GM18867 (cell line): ENCODE data around the gene STRIP2.

Source experiments
- ATAC-seq: cut with Tn5 transposase; IDR thresholded peaks from one replicate; pipeline ENCODE4 v1.9.1; 2021; ENCODE audit warnings: mild to moderate bottlenecking, moderate library complexity; ENCODE audit not compliant: unreplicated experiment

STRIP2 gene

GRCh38 chr7:129482781-129483180 is 48.5 kb downstream of the STRIP2 start:
- no peak for ATAC-seq

GRCh38 chr7:129489491-129489890 is 55.3 kb downstream of the STRIP2 start:
- no peak for ATAC-seq

GRCh38 chr7:129492391-129492790 is 58.2 kb downstream of the STRIP2 start:
- ATAC-seq = no peak

- no peak for ATAC-seq
Observed at GRCh38 chr7:129493555-129493954, 59.3 kb downstream of the STRIP2 start.

GRCh38 chr7:129494041-129494440 is 59.8 kb downstream of the STRIP2 start:
- peak; percentile 83 for ATAC-seq

- ATAC-seq = no peak
Observed at GRCh38 chr7:129495987-129496386, 61.8 kb downstream of the STRIP2 start.

- no peak for ATAC-seq
Observed at GRCh38 chr7:129496653-129497052, 62.4 kb downstream of the STRIP2 start.

GRCh38 chr7:129497156-129497555 is 62.9 kb downstream of the STRIP2 start:
- ATAC-seq = no peak

GRCh38 chr7:129498021-129498420 is 63.8 kb downstream of the STRIP2 start:
- no peak for ATAC-seq

- ATAC-seq = no peak
Observed at GRCh38 chr7:129499999-129500398, 65.8 kb downstream of the STRIP2 start.

- peak; percentile 92 for ATAC-seq
Observed at GRCh38 chr7:129501760-129502707, 67.8 kb downstream of the STRIP2 start, which contains the start of gene SMKR1. TSS of gene SMKR1 (plus strand) at chr7:129502531. CDS start at chr7:129502825, 294 bp downstream.

- no peak for ATAC-seq
Observed at GRCh38 chr7:129502708-129503685, 68.8 kb downstream of the STRIP2 start.

- no peak for ATAC-seq
Observed at GRCh38 chr7:129503725-129504124, 69.5 kb downstream of the STRIP2 start.

- no peak for ATAC-seq
Observed at GRCh38 chr7:129512192-129512591, 78.0 kb downstream of the STRIP2 start.

GRCh38 chr7:129513546-129513945 is 79.3 kb downstream of the STRIP2 start:
- no peak for ATAC-seq

- no peak for ATAC-seq
Observed at GRCh38 chr7:129514683-129515082, 80.5 kb downstream of the STRIP2 start.

GRCh38 chr7:129515381-129515780 is 81.1 kb downstream of the STRIP2 start:
- no peak for ATAC-seq

GRCh38 chr7:129517931-129518330 is 83.7 kb downstream of the STRIP2 start:
- ATAC-seq = no peak

GRCh38 chr7:129519464-129519863 is 85.2 kb downstream of the STRIP2 start:
- ATAC-seq = no peak

- ATAC-seq = no peak
Observed at GRCh38 chr7:129522088-129522970, 88.1 kb downstream of the STRIP2 start.
